ENCODE data around the gene C2CD4C.

DNA sequence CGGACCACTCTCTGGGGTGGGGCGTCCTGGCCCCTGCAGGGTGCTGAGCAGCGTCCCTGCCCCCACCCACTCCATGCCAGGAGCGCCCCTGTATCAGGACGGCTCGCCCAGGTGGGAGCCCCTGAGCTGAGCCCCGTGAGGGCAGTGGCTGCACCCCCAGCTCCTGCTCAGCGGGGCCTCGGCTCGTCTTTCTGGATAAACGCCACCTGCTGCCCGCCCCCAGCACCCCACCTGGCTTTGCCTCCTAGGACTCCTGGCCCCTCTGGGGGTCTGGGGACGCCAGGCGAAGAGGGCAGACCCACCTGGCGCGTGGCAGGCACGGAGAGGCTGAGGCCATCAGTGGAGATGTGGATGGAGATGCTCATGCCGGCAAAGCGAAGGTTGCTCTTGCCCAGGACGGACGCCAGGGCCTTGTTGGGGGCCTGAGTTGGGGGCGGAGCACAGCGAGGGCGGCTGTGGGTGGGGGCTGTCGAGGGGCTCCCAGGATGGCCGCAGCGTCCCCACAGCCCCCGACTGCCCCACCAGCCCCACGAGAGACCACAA, 29.5 kb upstream of the C2CD4C start:
- TF ChIP-seq CTCF (IDR thresholded peaks at IDR 0.05; ENCODE audit: low read depth, low read length, poor library complexity, severe bottlenecking) (no peak), EZH2phosphoT487 (IDR thresholded peaks at IDR 0.05; ENCODE audit: borderline replicate concordance, low read length) (no peak)
